SHP77 (cell line): ENCODE results near the gene RGS3.

ENCODE experiments used
- DNase-seq, 2 experiments: peaks; one replicate each; lab custom pipeline; 2025; lab: John Stamatoyannopoulos, UW

The RGS3 gene

GRCh38 chr9:113530022-113530635 is 66.6 kb downstream of the RGS3 start:
- DNase-seq: no peak

- DNase-seq: no peak
Observed at GRCh38 chr9:113530942-113531341, 67.4 kb downstream of the RGS3 start.

- DNase-seq: no peak
Observed at GRCh38 chr9:113531919-113532808, 68.6 kb downstream of the RGS3 start.

- no peak for DNase-seq
Observed at GRCh38 chr9:113532809-113533190, 69.3 kb downstream of the RGS3 start.

GRCh38 chr9:113533335-113534225 is 70.1 kb downstream of the RGS3 start:
- no peak for DNase-seq

- DNase-seq: no peak
Observed at GRCh38 chr9:113535756-113536155, 72.2 kb downstream of the RGS3 start.

- no peak for DNase-seq
Observed at GRCh38 chr9:113536166-113536482, 72.6 kb downstream of the RGS3 start.

- DNase-seq: no peak
Observed at GRCh38 chr9:113536483-113537228, 73.1 kb downstream of the RGS3 start.

- DNase-seq: no peak
Observed at GRCh38 chr9:113537229-113537810, 73.8 kb downstream of the RGS3 start.

- DNase-seq: no peak
Observed at GRCh38 chr9:113538131-113538530, 74.6 kb downstream of the RGS3 start.

- DNase-seq: no peak
Observed at GRCh38 chr9:113538701-113539430, 75.3 kb downstream of the RGS3 start.

- no peak for DNase-seq
Observed at GRCh38 chr9:113540466-113540865, 76.9 kb downstream of the RGS3 start.

GRCh38 chr9:113541019-113541900 is 77.7 kb downstream of the RGS3 start:
- DNase-seq: no peak

- DNase-seq: no peak
Observed at GRCh38 chr9:113542006-113542405, 78.5 kb downstream of the RGS3 start.

- no peak for DNase-seq
Observed at GRCh38 chr9:113542741-113543140, 79.2 kb downstream of the RGS3 start.

- no peak for DNase-seq
Observed at GRCh38 chr9:113543296-113543981, 79.9 kb downstream of the RGS3 start.

GRCh38 chr9:113543982-113544303 is 80.4 kb downstream of the RGS3 start:
- no peak for DNase-seq

GRCh38 chr9:113545068-113545467 is 81.5 kb downstream of the RGS3 start:
- no peak for DNase-seq

GRCh38 chr9:113546566-113546965 is 83.0 kb downstream of the RGS3 start:
- no peak for DNase-seq
